OCI-LY3 (cell line): ENCODE measurements around the gene HS6ST2.

ENCODE experiments used
- H2AFZ ChIP-seq: fragments of 200-600, 300-600 bp; shearing (Covaris generic); 2 replicates; pipeline ENCODE4 v1.6.0; 2014; ENCODE audit warnings: antibody characterized with exemption, low read depth, low read length
- H3K27ac ChIP-seq: fragments of 200-600, 300-600 bp; sonication (generic); 2 replicates; pipeline ENCODE4 v1.5.1; 2014; ENCODE audit warnings: mild to moderate bottlenecking, low read length, moderate library complexity, mixed read lengths
- H3K27me3 ChIP-seq: fragments of 200-600, 300-600 bp; sonication (generic); 2 replicates; pipeline ENCODE4 v1.6.1; 2014; ENCODE audit warnings: low read depth, low read length, mixed read lengths
- H3K36me3 ChIP-seq: fragments of 200-600, 300-600 bp; sonication (generic); replicated peaks from 2 replicates; pipeline ENCODE3; 2014; ENCODE audit warnings: low read depth, low read length, mixed read lengths
- H3K4me1 ChIP-seq: fragments of 300-600, 200-600 bp; sonication (generic); 2 replicates; pipeline ENCODE4 v1.6.1; 2014; ENCODE audit warnings: low read length, mixed read lengths
- H3K4me2 ChIP-seq: fragments of 200-600, 300-600 bp; sonication (generic); 2 replicates; pipeline ENCODE4 v1.6.1; 2014; ENCODE audit warnings: low read length, mixed read lengths
- H3K4me3 ChIP-seq: fragments of 300-600, 200-600 bp; sonication (generic); 2 replicates; pipeline ENCODE4 v1.5.1; 2014; ENCODE audit warnings: antibody characterized with exemption, mild to moderate bottlenecking, low read length, moderate library complexity
- H3K79me2 ChIP-seq: fragments of 300-600, 200-600 bp; shearing (Covaris generic); 2 replicates; pipeline ENCODE4 v1.6.1; 2014; ENCODE audit warnings: mild to moderate bottlenecking, low read length, mixed read lengths
- H3K9ac ChIP-seq: fragments of 300-600, 200-600 bp; shearing (Covaris generic); 2 replicates; pipeline ENCODE4 v1.6.0; 2014; ENCODE audit warnings: mild to moderate bottlenecking, low read length, moderate library complexity
- H3K9me3 ChIP-seq: fragments of 200-600, 300-600 bp; shearing (Covaris generic); 2 replicates; pipeline ENCODE4 v1.6.1; 2014; ENCODE audit warnings: low read length, mixed read lengths; ENCODE audit not compliant: insufficient read depth
- H4K20me1 ChIP-seq: fragments of 200-600, 300-600 bp; sonication (generic); 2 replicates; pipeline ENCODE4 v1.6.1; 2016; ENCODE audit warnings: low read length, mixed read lengths; ENCODE audit not compliant: insufficient read depth
- EZH2phosphoT487 ChIP-seq: fragments of 200-600 bp; shearing (Covaris generic); IDR thresholded peaks from 2 replicates; pipeline ENCODE4 v1.6.1; 2018; ENCODE audit warnings: antibody characterized with exemption, mixed run types, low read depth
- TF ChIP-seq, protein P1 (sequence below): fragments of 200-600, 300-600 bp; sonication (generic); IDR thresholded peaks from 2 replicates; pipeline ENCODE4 v1.5.1; 2014; ENCODE audit warnings: antibody characterized with exemption, low read length, low read depth

The HS6ST2 gene

GRCh38 chrX:132858018-132858417 lies 100.4 kb downstream of the HS6ST2 start:
- H3K4me3 ChIP-seq: no peak overlapping the region
- no peaks in the 10 kb centered on the region for H3K36me3 ChIP-seq
- H3K9me3 ChIP-seq: no peaks in the 10 kb centered on the region
- no peaks in the 10 kb centered on the region for H4K20me1 ChIP-seq
- H3K27me3 ChIP-seq: no peaks in the 10 kb centered on the region
- no peak overlapping the region for H2AFZ ChIP-seq
- H3K9ac ChIP-seq: no peak overlapping the region
- H3K79me2 ChIP-seq: no peaks in the 10 kb centered on the region
- no peak overlapping the region for H3K27ac ChIP-seq
- no peaks in the 10 kb centered on the region for H3K4me1 ChIP-seq
- TF ChIP-seq, protein P1, sequence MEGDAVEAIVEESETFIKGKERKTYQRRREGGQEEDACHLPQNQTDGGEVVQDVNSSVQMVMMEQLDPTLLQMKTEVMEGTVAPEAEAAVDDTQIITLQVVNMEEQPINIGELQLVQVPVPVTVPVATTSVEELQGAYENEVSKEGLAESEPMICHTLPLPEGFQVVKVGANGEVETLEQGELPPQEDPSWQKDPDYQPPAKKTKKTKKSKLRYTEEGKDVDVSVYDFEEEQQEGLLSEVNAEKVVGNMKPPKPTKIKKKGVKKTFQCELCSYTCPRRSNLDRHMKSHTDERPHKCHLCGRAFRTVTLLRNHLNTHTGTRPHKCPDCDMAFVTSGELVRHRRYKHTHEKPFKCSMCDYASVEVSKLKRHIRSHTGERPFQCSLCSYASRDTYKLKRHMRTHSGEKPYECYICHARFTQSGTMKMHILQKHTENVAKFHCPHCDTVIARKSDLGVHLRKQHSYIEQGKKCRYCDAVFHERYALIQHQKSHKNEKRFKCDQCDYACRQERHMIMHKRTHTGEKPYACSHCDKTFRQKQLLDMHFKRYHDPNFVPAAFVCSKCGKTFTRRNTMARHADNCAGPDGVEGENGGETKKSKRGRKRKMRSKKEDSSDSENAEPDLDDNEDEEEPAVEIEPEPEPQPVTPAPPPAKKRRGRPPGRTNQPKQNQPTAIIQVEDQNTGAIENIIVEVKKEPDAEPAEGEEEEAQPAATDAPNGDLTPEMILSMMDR: no peak
- TF ChIP-seq EZH2phosphoT487: no peak
- no peak overlapping the region for H3K4me2 ChIP-seq

GRCh38 chrX:132855780-132856341 lies 102.6 kb downstream of the HS6ST2 start:
- Histone ChIP-seq H3K9ac (no peak overlapping the region), H3K36me3 (no peaks in the 10 kb centered on the region), H3K4me2 (no peak overlapping the region), H3K27me3 (no peaks in the 10 kb centered on the region), H3K27ac (no peak overlapping the region), H3K4me1 (no peaks in the 10 kb centered on the region), H3K4me3 (no peak overlapping the region), H2AFZ (no peak overlapping the region), H3K79me2 (no peaks in the 10 kb centered on the region), H4K20me1 (no peaks in the 10 kb centered on the region), H3K9me3 (no peaks in the 10 kb centered on the region)
- TF ChIP-seq EZH2phosphoT487: no peak
- TF ChIP-seq, protein P1: no peak

DNA sequence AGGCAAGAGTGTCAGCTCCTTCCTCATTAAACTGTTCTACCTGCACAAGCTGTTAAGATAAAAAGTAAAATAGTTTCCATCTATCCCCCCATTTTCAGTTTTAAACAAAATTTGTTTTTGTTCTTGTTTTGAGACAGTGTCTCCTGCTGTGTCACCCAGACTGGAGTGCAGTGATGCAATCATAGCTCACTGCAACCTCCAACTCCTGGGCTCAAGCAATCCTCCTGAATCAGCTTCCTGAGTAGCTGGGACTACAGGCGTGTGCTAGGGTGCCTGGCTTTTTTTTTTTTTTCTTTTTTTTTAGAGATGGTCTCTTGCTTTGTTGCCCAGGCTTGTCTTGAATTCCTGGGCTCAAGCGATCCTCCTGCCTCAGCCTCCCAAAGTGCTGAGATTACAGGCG lies 105.4 kb downstream of the HS6ST2 start:
- no peak overlapping the region for H3K4me3 ChIP-seq
- no peak for TF ChIP-seq EZH2phosphoT487
- TF ChIP-seq, protein P1: no peak
- H3K4me2 ChIP-seq: no peak overlapping the region
- no peaks in the 10 kb centered on the region for H3K9me3 ChIP-seq
- H3K4me1 ChIP-seq: no peaks in the 10 kb centered on the region
- no peaks in the 10 kb centered on the region for H3K79me2 ChIP-seq
- no peaks in the 10 kb centered on the region for H3K27me3 ChIP-seq
- no peak overlapping the region for H2AFZ ChIP-seq
- no peak overlapping the region for H3K27ac ChIP-seq
- no peaks in the 10 kb centered on the region for H3K36me3 ChIP-seq
- no peak overlapping the region for H3K9ac ChIP-seq
- H4K20me1 ChIP-seq: no peaks in the 10 kb centered on the region

- Histone ChIP-seq H3K27ac (no peak overlapping the region), H2AFZ (no peak overlapping the region), H4K20me1 (no peaks in the 10 kb centered on the region), H3K4me2 (no peak overlapping the region), H3K9ac (no peak overlapping the region), H3K27me3 (no peaks in the 10 kb centered on the region), H3K9me3 (no peaks in the 10 kb centered on the region), H3K4me1 (no peaks in the 10 kb centered on the region), H3K79me2 (no peaks in the 10 kb centered on the region), H3K36me3 (no peaks in the 10 kb centered on the region), H3K4me3 (no peak overlapping the region)
- TF ChIP-seq, protein P1: no peak
- TF ChIP-seq EZH2phosphoT487: no peak
Measured at GRCh38 chrX:132848296-132848970, 110.0 kb downstream of the HS6ST2 start.
